ENCODE data around the gene RAPGEF1.

GRCh38 chr9:131669269-131670157 lies 70.4 kb downstream of the RAPGEF1 start:
- TF ChIP-seq CTCF (IDR thresholded peaks at IDR 0.05) = no peak
- TF ChIP-seq POLR2A (IDR thresholded peaks at IDR 0.05; ENCODE audit: low read length) = no peak
- TF ChIP-seq MYC (IDR thresholded peaks at IDR 0.05; ENCODE audit: borderline replicate concordance, low read length) = no peak
- no peak for TF ChIP-seq ZC3H11A (IDR thresholded peaks at IDR 0.05)
- no peak for TF ChIP-seq FOSL2 (IDR thresholded peaks at IDR 0.05)
- no peak for TF ChIP-seq FOSL2 (CRISPR knock-in tag; IDR thresholded peaks at IDR 0.05)
